Keratinocyte (primary cell): ENCODE results near the gene CHML. TPM values are rescaled to one million over a fixed set of nuclear protein-coding genes. Genes with fewer than 3 reads are reported as not detected.

Experiments
- DNase-seq: peaks from one replicate; pipeline ENCODE4 v3.0.0-alpha.2; 2011; ENCODE audit warnings: low read depth, missing footprints, low spot score
- FAIRE-seq: peaks from 2 replicates; lab custom pipeline; 2011; peaks lifted over from hg19 to GRCh38; lab: Jason Lieb, UNC
- H2AFZ ChIP-seq: 2 replicates; pipeline ENCODE4 v1.6.0; 2012; ENCODE audit warnings: low read length, control low read depth, inconsistent platforms; ENCODE audit not compliant: control insufficient read depth
- H3K27ac ChIP-seq: 2 replicates; pipeline ENCODE4 v1.5.1; 2011; ENCODE audit warnings: low read length; ENCODE audit not compliant: control insufficient read depth, insufficient read depth
- H3K27me3 ChIP-seq: 3 replicates; pipeline ENCODE4 v1.6.0; 2011; ENCODE audit warnings: low read length; ENCODE audit not compliant: control insufficient read depth, insufficient read depth; ENCODE audit errors: extremely low read depth
- H3K36me3 ChIP-seq, 2 experiments: 2 replicates in 1 of 2; 3 replicates in 1 of 2; pipeline ENCODE4 v1.5.1; 2011; ENCODE audit warnings: low read length in 2 of 2, mild to moderate bottlenecking in 1 of 2; ENCODE audit not compliant: control insufficient read depth in 2 of 2, insufficient read depth in 2 of 2; ENCODE audit errors: extremely low read depth in 1 of 2
- H3K4me1 ChIP-seq: 3 replicates; pipeline ENCODE4 v1.5.1; 2011; ENCODE audit warnings: low read length; ENCODE audit not compliant: control insufficient read depth, insufficient read depth; ENCODE audit errors: extremely low read depth
- H3K4me2 ChIP-seq: 3 replicates; pipeline ENCODE4 v1.6.0; 2011; ENCODE audit warnings: low read depth, low read length; ENCODE audit not compliant: control insufficient read depth, insufficient read depth; ENCODE audit errors: extremely low read depth
- H3K4me3 ChIP-seq, 3 experiments: fragments of 200-600 bp in 1 of 3; sonication (generic) in 1 of 3; 2 replicates in 2 of 3; 3 replicates in 1 of 3; pipeline ENCODE4 v1.5.1; 2011 to 2016; ENCODE audit warnings: low read length in 3 of 3, mild to moderate bottlenecking in 3 of 3, control low read depth in 2 of 3, inconsistent platforms in 1 of 3, low read depth in 1 of 3, mixed read lengths in 1 of 3, mixed run types in 1 of 3, moderate library complexity in 1 of 3; ENCODE audit not compliant: control insufficient read depth in 2 of 3, insufficient read depth in 2 of 3; ENCODE audit errors: extremely low read depth in 1 of 3
- H3K79me2 ChIP-seq: 2 replicates; pipeline ENCODE4 v1.6.0; 2012; ENCODE audit warnings: low read length; ENCODE audit not compliant: control insufficient read depth, insufficient read depth
- H3K9ac ChIP-seq: 3 replicates; pipeline ENCODE4 v1.6.0; 2011; ENCODE audit warnings: low read length; ENCODE audit not compliant: control insufficient read depth, insufficient read depth; ENCODE audit errors: extremely low read depth
- H3K9me1 ChIP-seq: 3 replicates; pipeline ENCODE4 v1.6.0; 2011; ENCODE audit warnings: low read length; ENCODE audit not compliant: control insufficient read depth, insufficient read depth; ENCODE audit errors: extremely low read depth
- H3K9me3 ChIP-seq: 2 replicates; pipeline ENCODE4 v1.5.1; 2012; ENCODE audit warnings: low read depth, low read length; ENCODE audit not compliant: control insufficient read depth
- H4K20me1 ChIP-seq: 3 replicates; pipeline ENCODE4 v1.6.0; 2011; ENCODE audit warnings: low read length; ENCODE audit not compliant: control insufficient read depth, insufficient read depth; ENCODE audit errors: extremely low read depth
- EZH2 ChIP-seq: IDR thresholded peaks from one replicate; pipeline ENCODE4 v1.6.1; 2012; ENCODE audit warnings: inconsistent platforms, mild to moderate bottlenecking, low read length, moderate library complexity
- dilution Hi-C: fragments of 300-500 bp; cut with MboI; formaldehyde crosslinking; loops from one replicate; pipeline ENCODE4 v1.7.0; 2020; ENCODE audit warnings: low sequenced_read_pairs; ENCODE audit not compliant: extremely low pct_ligation_motif_present
- polyA plus RNA-seq, 5 experiments: library from polyadenylated mRNA; depleted of rRNA in 3 of 5; stranded (reverse) in 3 of 5; stranded (forward) in 1 of 5; unstranded in 1 of 5; fragments of >200 nt; gene quantifications; 1 replicate in 1 of 5; 2 replicates in 3 of 5; 3 replicates in 1 of 5; pipeline versions ENCODE4 v1.2.1 to v1.2.3, GENCODE V29; 2011 to 2012; ENCODE audit warnings: missing spikeins in 2 of 5, low read depth in 1 of 5, low replicate concordance in 1 of 5
- TF ChIP-seq, protein P1 (sequence below), 3 experiments: IDR thresholded peaks in 1 of 3; conservative IDR thresholded peaks in 1 of 3; optimal IDR thresholded peaks in 1 of 3; 2 replicates in 2 of 3; 3 replicates in 1 of 3; pipeline versions ENCODE3 to v1.5.1; 2011; ENCODE audit warnings: low read length in 3 of 3, mild to moderate bottlenecking in 3 of 3, moderate library complexity in 2 of 3, control low read depth in 1 of 3, inconsistent platforms in 1 of 3; ENCODE audit not compliant: insufficient read depth in 2 of 3; ENCODE audit errors: extremely low read depth in 1 of 3

CHML gene
- polyA plus RNA-seq, 1 donor (not counting 4 experiments of a cell fraction or from before 2014, with no cell fraction given): 8.3 TPM

DNA sequence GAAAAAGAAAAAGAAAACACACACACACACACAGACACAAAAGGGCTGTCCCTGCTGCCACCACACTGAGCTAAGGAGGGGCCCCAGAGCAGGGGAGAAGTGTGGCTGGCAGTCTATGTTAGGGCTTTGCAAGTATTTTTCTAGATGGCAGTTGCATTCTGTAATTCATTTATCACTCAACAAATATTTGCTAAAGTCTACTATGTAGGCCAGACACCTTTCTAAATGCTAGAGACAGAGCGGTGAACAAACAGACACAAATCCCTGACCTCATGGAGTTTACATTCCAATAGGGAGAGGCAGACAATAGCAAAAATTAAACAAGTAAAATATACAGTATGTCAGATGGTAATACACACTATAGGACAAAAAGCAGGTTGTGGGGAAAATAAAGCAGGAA, 32.1 kb upstream of the CHML start:
- Histone ChIP-seq H3K4me1 (no peaks in the 10 kb centered on the region), H3K4me2 (no peak overlapping the region), H3K27me3 (no peaks in the 10 kb centered on the region), H3K9me3 (no peaks in the 10 kb centered on the region), H3K4me3 (no peak overlapping the region), H3K9ac (no peak overlapping the region), H3K27ac (no peak overlapping the region), H4K20me1 (no peaks in the 10 kb centered on the region), H2AFZ (no peak overlapping the region), H3K79me2 (no peaks in the 10 kb centered on the region), H3K36me3 (no peaks in the 10 kb centered on the region), H3K9me1 (no peaks in the 10 kb centered on the region)
- TF ChIP-seq, protein P1, sequence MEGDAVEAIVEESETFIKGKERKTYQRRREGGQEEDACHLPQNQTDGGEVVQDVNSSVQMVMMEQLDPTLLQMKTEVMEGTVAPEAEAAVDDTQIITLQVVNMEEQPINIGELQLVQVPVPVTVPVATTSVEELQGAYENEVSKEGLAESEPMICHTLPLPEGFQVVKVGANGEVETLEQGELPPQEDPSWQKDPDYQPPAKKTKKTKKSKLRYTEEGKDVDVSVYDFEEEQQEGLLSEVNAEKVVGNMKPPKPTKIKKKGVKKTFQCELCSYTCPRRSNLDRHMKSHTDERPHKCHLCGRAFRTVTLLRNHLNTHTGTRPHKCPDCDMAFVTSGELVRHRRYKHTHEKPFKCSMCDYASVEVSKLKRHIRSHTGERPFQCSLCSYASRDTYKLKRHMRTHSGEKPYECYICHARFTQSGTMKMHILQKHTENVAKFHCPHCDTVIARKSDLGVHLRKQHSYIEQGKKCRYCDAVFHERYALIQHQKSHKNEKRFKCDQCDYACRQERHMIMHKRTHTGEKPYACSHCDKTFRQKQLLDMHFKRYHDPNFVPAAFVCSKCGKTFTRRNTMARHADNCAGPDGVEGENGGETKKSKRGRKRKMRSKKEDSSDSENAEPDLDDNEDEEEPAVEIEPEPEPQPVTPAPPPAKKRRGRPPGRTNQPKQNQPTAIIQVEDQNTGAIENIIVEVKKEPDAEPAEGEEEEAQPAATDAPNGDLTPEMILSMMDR (optimal IDR thresholded peaks at IDR 0.05 in 1 of 3, IDR thresholded peaks at IDR 0.05 in 1 of 3, conservative IDR thresholded peaks at IDR 0.05 in 1 of 3; ENCODE audit: extremely low read depth in 1 of 3, insufficient read depth in 2 of 3, low read length in 3 of 3): no peak
- FAIRE-seq: no peak
- dilution Hi-C loops: no loop called here
- DNase-seq: no peak

DNA sequence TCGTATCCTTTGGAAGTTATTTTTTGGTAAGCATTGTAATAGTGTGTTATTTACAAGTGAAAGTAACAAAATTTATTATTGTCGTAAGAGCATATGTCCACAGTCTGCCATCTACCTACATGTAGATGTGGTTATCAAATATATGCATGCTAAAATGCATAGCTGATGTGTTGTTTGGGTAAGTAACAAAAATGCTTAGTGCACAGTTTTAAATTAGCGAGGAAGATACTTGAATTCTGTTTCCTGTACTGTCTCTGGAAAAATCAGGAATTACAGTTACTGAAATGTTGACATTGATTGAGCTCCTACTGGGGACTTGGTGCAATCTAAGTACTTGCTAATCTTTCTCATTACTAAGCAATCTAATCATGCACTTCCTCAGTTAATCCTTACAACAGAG, 26.2 kb upstream of the CHML start:
- no peaks in the 10 kb centered on the region for H4K20me1 ChIP-seq
- no peak overlapping the region for H2AFZ ChIP-seq
- no peaks in the 10 kb centered on the region for H3K79me2 ChIP-seq
- H3K27ac ChIP-seq: no peak overlapping the region
- no peaks in the 10 kb centered on the region for H3K4me1 ChIP-seq
- no peak for FAIRE-seq
- H3K9me3 ChIP-seq: no peaks in the 10 kb centered on the region
- no peak overlapping the region for H3K4me2 ChIP-seq
- no peak overlapping the region for H3K9ac ChIP-seq
- no peaks in the 10 kb centered on the region for H3K9me1 ChIP-seq
- H3K27me3 ChIP-seq: no peaks in the 10 kb centered on the region
- no peaks in the 10 kb centered on the region for H3K36me3 ChIP-seq
- dilution Hi-C loops: no loop called here
- H3K4me3 ChIP-seq: no peak overlapping the region
- DNase-seq: no peak
- TF ChIP-seq EZH2: no peak
- TF ChIP-seq, protein P1 (optimal IDR thresholded peaks at IDR 0.05 in 1 of 3, IDR thresholded peaks at IDR 0.05 in 1 of 3, conservative IDR thresholded peaks at IDR 0.05 in 1 of 3; ENCODE audit: extremely low read depth in 1 of 3, insufficient read depth in 2 of 3, low read length in 3 of 3): no peak
